Endodermal cell (in vitro differentiated cells): ENCODE results near the gene HOATZ. TPM values are rescaled to one million over a fixed set of nuclear protein-coding genes. Genes with fewer than 3 reads are reported as not detected.

Experiments
- DNase-seq: peaks from one replicate; pipeline ENCODE4 v3.0.0-alpha.2; 2017
- H3K27ac ChIP-seq: 2 replicates; pipeline ENCODE4 v1.5.1; 2013; ENCODE audit warnings: mild to moderate bottlenecking, low read depth, low read length, moderate library complexity
- H3K27me3 ChIP-seq: 2 replicates; pipeline ENCODE4 v1.6.1; 2013; ENCODE audit warnings: mild to moderate bottlenecking, low read length, moderate library complexity; ENCODE audit not compliant: insufficient read depth, control insufficient read depth, poor library complexity, severe bottlenecking
- H3K36me3 ChIP-seq: 2 replicates; pipeline ENCODE4 v1.7.0; 2013; ENCODE audit warnings: mild to moderate bottlenecking, low read length, moderate library complexity; ENCODE audit not compliant: control insufficient read depth, insufficient read depth
- H3K4me1 ChIP-seq: one replicate; pipeline ENCODE4 v1.7.0; 2013; ENCODE audit warnings: low read length; ENCODE audit not compliant: control insufficient read depth, insufficient read depth
- H3K4me3 ChIP-seq: 2 replicates; pipeline ENCODE4 v1.5.1; 2013; ENCODE audit warnings: mild to moderate bottlenecking, low read length, moderate library complexity
- H3K9ac ChIP-seq: 2 replicates; pipeline ENCODE4 v1.6.1; 2013; ENCODE audit warnings: mild to moderate bottlenecking, low read length, moderate library complexity; ENCODE audit not compliant: poor library complexity, severe bottlenecking; ENCODE audit errors: extremely low read depth
- H3K9me3 ChIP-seq: 2 replicates; pipeline ENCODE4 v1.6.1; 2013; ENCODE audit warnings: mild to moderate bottlenecking, low read length, moderate library complexity; ENCODE audit not compliant: control insufficient read depth
- H3K27ac Mint-ChIP-seq: 2 replicates; pipeline ENCODE4 v1.8.0; 2020; ENCODE audit warnings: mixed read lengths
- H3K27me3 Mint-ChIP-seq: 2 replicates; pipeline ENCODE4 v1.8.0; 2021; ENCODE audit warnings: mild to moderate bottlenecking, mixed read lengths; ENCODE audit not compliant: insufficient read depth
- H3K36me3 Mint-ChIP-seq: 2 replicates; pipeline ENCODE4 v1.8.0; 2020; ENCODE audit warnings: low read depth, mixed read lengths
- H3K4me1 Mint-ChIP-seq: 2 replicates; pipeline ENCODE4 v1.8.0; 2020; ENCODE audit warnings: mixed read lengths
- H3K4me3 Mint-ChIP-seq: 2 replicates; pipeline ENCODE4 v1.8.0; 2020; ENCODE audit warnings: mild to moderate bottlenecking, moderate library complexity, mixed read lengths
- H3K9me3 Mint-ChIP-seq: 2 replicates; pipeline ENCODE4 v1.8.0; 2020; ENCODE audit warnings: mild to moderate bottlenecking, mixed read lengths
- CTCF ChIP-seq: fragments of 200-600 bp; sonication (generic); conservative IDR thresholded peaks from 2 replicates; pipeline ENCODE4 v1.5.0; 2021; ENCODE audit warnings: antibody characterized with exemption, mild to moderate bottlenecking
- whole genome bisulfite sequencing, 2 experiments: methylation state at CpG; one replicate each; pipeline versions ENCODE4 v1.1.5 to v1.1.7; 2013; ENCODE audit warnings: missing lambda C conversion rate in 2 of 2, mixed read lengths in 1 of 2; ENCODE audit not compliant: insufficient coverage in 1 of 2, insufficient read length in 1 of 2; 5-methylcytosine and 5-hydroxymethylcytosine counted together
- total RNA-seq, 2 donors: library from RNA; stranded (reverse); fragmentation: NEBNext Ultra II Directional in 1 of 2; extraction: Animal tissue kit (Norgen Biotek cat#: 25700) in 1 of 2; gene quantifications; 2 replicates in 1 of 2; 3 replicates in 1 of 2; pipeline ENCODE4 v1.2.1, GENCODE V29; 2021

The HOATZ gene
- total RNA-seq, 2 donors from 2014 or later = 0.89 TPM; not detected in 1

- no peak for DNase-seq
- H3K27ac ChIP-seq = no peak overlapping the region
- peaks cover 7% of the 10 kb centered on the region for H3K27me3 ChIP-seq
- no peaks in the 10 kb centered on the region for H3K36me3 ChIP-seq
- no peak overlapping the region for H3K27ac Mint-ChIP-seq
- no peak overlapping the region for H3K9ac ChIP-seq
- H3K9me3 Mint-ChIP-seq = peaks cover 10% of the 10 kb centered on the region
- no peak overlapping the region for H3K4me3 Mint-ChIP-seq
- H3K4me3 ChIP-seq = no peak overlapping the region
- WGBS, 2 experiments = 86% methylated on average over 1 of the region's 1 CpG; no CpG with 5 or more reads in 1 of the 2 experiments
- H3K9me3 ChIP-seq = peaks cover 24% of the 10 kb centered on the region
- peaks cover 26% of the 10 kb centered on the region for H3K27me3 Mint-ChIP-seq
- TF ChIP-seq CTCF = peak; percentile 49
- no peaks in the 10 kb centered on the region for H3K4me1 ChIP-seq
- H3K36me3 Mint-ChIP-seq = no peaks in the 10 kb centered on the region
- no peaks in the 10 kb centered on the region for H3K4me1 Mint-ChIP-seq
These were observed 34.9 kb upstream of the HOATZ start for GRCh38 chr11:111479666-111480065.

- Histone ChIP-seq H3K4me1 (no peaks in the 10 kb centered on the region), H3K36me3 (no peaks in the 10 kb centered on the region), H3K4me3 (no peak overlapping the region), H3K9me3 (peaks cover 38% of the 10 kb centered on the region), H3K27me3 (peaks cover under 1% of the 10 kb centered on the region), H3K27ac (no peak overlapping the region), H3K9ac (no peak overlapping the region)
- Mint-ChIP-seq H3K36me3 (no peaks in the 10 kb centered on the region), H3K27ac (no peak overlapping the region), H3K9me3 (peaks cover 18% of the 10 kb centered on the region), H3K4me1 (no peaks in the 10 kb centered on the region), H3K4me3 (no peak overlapping the region), H3K27me3 (peaks cover 34% of the 10 kb centered on the region)
- no peak for DNase-seq
- no peak for TF ChIP-seq CTCF
These were observed 31.1 kb upstream of the HOATZ start for GRCh38 chr11:111483431-111483830.

- Histone ChIP-seq H3K36me3 (no peaks in the 10 kb centered on the region), H3K4me1 (peaks cover 7% of the 10 kb centered on the region), H3K9ac (no peak overlapping the region), H3K27me3 (peaks cover 51% of the 10 kb centered on the region), H3K4me3 (no peak overlapping the region), H3K27ac (no peak overlapping the region), H3K9me3 (peaks cover 20% of the 10 kb centered on the region)
- Mint-ChIP-seq H3K4me1 (peaks cover 11% of the 10 kb centered on the region), H3K9me3 (peaks cover 22% of the 10 kb centered on the region), H3K4me3 (no peak overlapping the region), H3K36me3 (no peaks in the 10 kb centered on the region), H3K27ac (no peak overlapping the region), H3K27me3 (peaks cover 66% of the 10 kb centered on the region)
- no peak for TF ChIP-seq CTCF
- DNase-seq = no peak
- WGBS, 2 experiments = 91% methylated on average over 1 of the region's 1 CpG; no CpG with 5 or more reads in 1 of the 2 experiments
These were observed 24.1 kb upstream of the HOATZ start for GRCh38 chr11:111490496-111490895.
